Measurements from ENCODE around the gene TMEM80. TPM values are rescaled to one million over a fixed set of nuclear protein-coding genes. Genes with fewer than 3 reads are reported as not detected.
A peak's percentile ranks its signal among the peaks of the same experiment; 100 is the strongest.

TMEM80 gene
- total RNA-seq, 1 donor from 2014 or later, result 38.7 TPM

GRCh38 chr11:704228-704674, 8.6 kb downstream of the TMEM80 start:
- Mint-ChIP-seq H3K4me1 (peaks cover 2% of the 10 kb centered on the region), H3K4me3 (no peak overlapping the region), H3K9me3 (no peaks in the 10 kb centered on the region), H3K27ac (no peak overlapping the region), H3K36me3 (peaks cover 4% of the 10 kb centered on the region), H3K27me3 (ENCODE audit: insufficient read depth, low read depth) (peaks cover 14% of the 10 kb centered on the region)
- H3K9ac ChIP-seq, result no peak overlapping the region
- no peaks in the 10 kb centered on the region for H3K9me3 ChIP-seq (ENCODE audit: low read depth)
- peaks cover 22% of the 10 kb centered on the region for H3K27me3 ChIP-seq
- TF ChIP-seq, protein P1, sequence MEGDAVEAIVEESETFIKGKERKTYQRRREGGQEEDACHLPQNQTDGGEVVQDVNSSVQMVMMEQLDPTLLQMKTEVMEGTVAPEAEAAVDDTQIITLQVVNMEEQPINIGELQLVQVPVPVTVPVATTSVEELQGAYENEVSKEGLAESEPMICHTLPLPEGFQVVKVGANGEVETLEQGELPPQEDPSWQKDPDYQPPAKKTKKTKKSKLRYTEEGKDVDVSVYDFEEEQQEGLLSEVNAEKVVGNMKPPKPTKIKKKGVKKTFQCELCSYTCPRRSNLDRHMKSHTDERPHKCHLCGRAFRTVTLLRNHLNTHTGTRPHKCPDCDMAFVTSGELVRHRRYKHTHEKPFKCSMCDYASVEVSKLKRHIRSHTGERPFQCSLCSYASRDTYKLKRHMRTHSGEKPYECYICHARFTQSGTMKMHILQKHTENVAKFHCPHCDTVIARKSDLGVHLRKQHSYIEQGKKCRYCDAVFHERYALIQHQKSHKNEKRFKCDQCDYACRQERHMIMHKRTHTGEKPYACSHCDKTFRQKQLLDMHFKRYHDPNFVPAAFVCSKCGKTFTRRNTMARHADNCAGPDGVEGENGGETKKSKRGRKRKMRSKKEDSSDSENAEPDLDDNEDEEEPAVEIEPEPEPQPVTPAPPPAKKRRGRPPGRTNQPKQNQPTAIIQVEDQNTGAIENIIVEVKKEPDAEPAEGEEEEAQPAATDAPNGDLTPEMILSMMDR (IDR thresholded peaks at IDR 0.05), result no peak
- TF ChIP-seq EZH2 (IDR thresholded peaks at IDR 0.05) (no peak), EZH2phosphoT487 (IDR thresholded peaks at IDR 0.05) (no peak)
- no peak for DNase-seq (ENCODE audit: low spot score)
- no peaks in the 10 kb centered on the region for H3K36me3 ChIP-seq
- H3K4me2 ChIP-seq, result no peak overlapping the region
- no peak overlapping the region for H2AFZ ChIP-seq (replicated peaks)
- H3K4me3 ChIP-seq, result no peak overlapping the region
- H3F3A ChIP-seq (ENCODE audit: low read depth), result no peaks in the 10 kb centered on the region
- no peaks in the 10 kb centered on the region for H3K79me2 ChIP-seq (ENCODE audit: low read depth)
- H4K20me1 ChIP-seq (ENCODE audit: low read depth), result peaks cover 14% of the 10 kb centered on the region
- H3K27ac ChIP-seq, result no peak overlapping the region
- peaks cover 15% of the 10 kb centered on the region for H3K4me1 ChIP-seq

GRCh38 chr11:704781-705645, 9.4 kb downstream of the TMEM80 start:
- Histone ChIP-seq H3K4me2 (peak overlapping the region; percentile 85), H3K9me3 (ENCODE audit: low read depth) (no peaks in the 10 kb centered on the region), H3K36me3 (no peaks in the 10 kb centered on the region), H3K4me1 (peaks cover 15% of the 10 kb centered on the region), H3F3A (ENCODE audit: low read depth) (no peaks in the 10 kb centered on the region), H3K4me3 (peak overlapping the region; percentile 48), H4K20me1 (ENCODE audit: low read depth) (peaks cover 14% of the 10 kb centered on the region), H3K27ac (no peak overlapping the region), H3K79me2 (ENCODE audit: low read depth) (no peaks in the 10 kb centered on the region), H3K27me3 (peaks cover 22% of the 10 kb centered on the region), H2AFZ (replicated peaks) (no peak overlapping the region), H3K9ac (no peak overlapping the region)
- H3K4me3 Mint-ChIP-seq, result peak overlapping the region; percentile 35
- H3K4me1 Mint-ChIP-seq, result peaks cover 2% of the 10 kb centered on the region
- peaks cover 4% of the 10 kb centered on the region for H3K36me3 Mint-ChIP-seq
- TF ChIP-seq EZH2phosphoT487 (IDR thresholded peaks at IDR 0.05) (no peak), EZH2 (IDR thresholded peaks at IDR 0.05) (no peak)
- TF ChIP-seq, protein P1 (IDR thresholded peaks at IDR 0.05), result no peak
- peaks cover 14% of the 10 kb centered on the region for H3K27me3 Mint-ChIP-seq (ENCODE audit: insufficient read depth, low read depth)
- H3K9me3 Mint-ChIP-seq, result no peaks in the 10 kb centered on the region
- H3K27ac Mint-ChIP-seq, result no peak overlapping the region
- DNase-seq (ENCODE audit: low spot score), result no peak

DNA sequence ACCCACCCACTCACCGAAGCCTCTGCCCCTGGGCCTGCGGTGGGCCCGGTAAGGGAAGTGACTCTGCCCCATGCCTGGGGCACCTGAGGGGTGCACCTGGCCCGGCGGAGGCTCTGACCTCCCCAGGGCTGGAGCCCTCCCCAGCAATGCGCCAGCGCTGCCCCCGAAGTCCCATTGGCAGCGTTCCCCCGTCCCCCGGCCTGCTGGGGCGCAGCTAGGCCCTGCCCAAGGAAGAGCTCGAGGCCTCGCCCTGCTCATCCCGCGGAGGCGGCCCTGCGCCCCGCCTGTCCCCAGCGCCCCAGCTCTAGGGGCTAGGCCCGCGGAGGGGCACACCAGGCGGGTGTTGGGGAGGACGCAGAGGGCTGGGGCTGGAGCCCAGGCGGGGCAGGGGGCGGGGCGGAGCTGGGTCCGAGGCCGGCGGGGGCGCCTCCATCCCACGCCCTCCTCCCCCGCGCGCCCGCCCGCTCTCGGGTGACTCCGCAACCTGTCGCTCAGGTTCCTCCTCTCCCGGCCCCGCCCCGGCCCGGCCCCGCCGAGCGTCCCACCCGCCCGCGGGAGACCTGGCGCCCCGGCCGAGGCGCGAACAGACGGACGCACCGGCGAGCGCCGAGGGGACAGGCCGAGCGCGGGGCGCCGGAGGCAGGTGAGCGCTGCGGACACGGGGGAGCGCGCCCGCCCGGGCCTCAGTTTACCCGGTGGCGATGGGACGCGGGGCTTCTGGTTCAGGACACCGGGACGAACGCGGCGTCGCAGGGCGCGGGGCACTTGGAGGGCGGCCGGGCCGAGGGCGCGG, 10.2 kb downstream of the TMEM80 start, which contains the start of gene EPS8L2:
TSS of gene EPS8L2 (plus strand) at position 586 of the 793 bp plus-strand sequence. CDS start 3,177 bp downstream, outside the sequence.
- Histone ChIP-seq H4K20me1 (ENCODE audit: low read depth) (peaks cover 14% of the 10 kb centered on the region), H3K4me1 (peaks cover 15% of the 10 kb centered on the region), H3K4me3 (peak within 1 kb of the TSS; percentile 48), H3K4me2 (peak within 1 kb of the TSS; percentile 85), H3K9ac (no peak within 1 kb of the TSS), H3K36me3 (no peaks in the 10 kb centered on the region), H3K79me2 (ENCODE audit: low read depth) (no peaks in the 10 kb centered on the region), H3K27ac (no peak within 1 kb of the TSS), H3F3A (ENCODE audit: low read depth) (no peaks in the 10 kb centered on the region), H3K27me3 (peaks cover 22% of the 10 kb centered on the region), H3K9me3 (ENCODE audit: low read depth) (no peaks in the 10 kb centered on the region), H2AFZ (replicated peaks) (peak within 1 kb of the TSS; percentile 9)
- Mint-ChIP-seq H3K36me3 (no peaks in the 10 kb centered on the region), H3K27me3 (ENCODE audit: insufficient read depth, low read depth) (peaks cover 12% of the 10 kb centered on the region), H3K9me3 (no peaks in the 10 kb centered on the region), H3K27ac (no peak within 1 kb of the TSS), H3K4me1 (peaks cover 6% of the 10 kb centered on the region), H3K4me3 (peak within 1 kb of the TSS; percentile 35)
- TF ChIP-seq EZH2phosphoT487 (IDR thresholded peaks at IDR 0.05) (no peak), EZH2 (IDR thresholded peaks at IDR 0.05) (no peak)
- TF ChIP-seq, protein P1 (IDR thresholded peaks at IDR 0.05), result no peak
- DNase-seq (ENCODE audit: low spot score), result peak; percentile 50

All from neural progenitor cell (in vitro differentiated cells).